ENCODE results near the gene MGAM2.
"Not testable (repeated sequence)": the region's sequence is repeated elsewhere in the genome, so short reads cannot be mapped to it uniquely, and the experiment has no call there.

MGAM2 gene

DNA sequence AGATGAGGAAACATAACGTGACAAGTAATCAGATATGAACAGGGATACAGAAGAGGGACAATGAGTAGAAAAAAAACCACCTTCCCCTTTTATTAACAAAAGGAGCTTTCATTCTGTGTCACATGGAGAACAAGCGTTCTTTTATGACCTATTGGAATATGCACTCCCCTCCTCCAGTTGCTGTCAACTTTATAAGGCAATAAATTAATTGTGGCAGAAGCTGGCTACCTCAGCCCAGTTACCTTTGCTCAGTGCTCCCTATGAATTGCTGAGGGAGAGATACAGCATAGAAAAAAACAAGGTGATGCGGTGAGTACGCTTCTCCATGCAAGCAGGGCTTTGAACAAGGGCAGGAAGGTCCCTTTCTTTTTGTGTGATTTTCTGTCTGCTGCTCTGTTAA, at the start of gene MGAM2:
Gene MGAM2, plus strand, starts transcription at position 220 of the 400 bp plus-strand sequence. CDS start 5,156 bp downstream, outside the sequence.
- no peak within 1 kb of the TSS for H3K4me3 ChIP-seq (ENCODE audit: low read depth, low read length)

GRCh38 chr7:142063551-142064442, 47.7 kb upstream of the MGAM2 start:
- no peak overlapping the region for H3K4me3 ChIP-seq (ENCODE audit: low read depth, low read length)

DNA sequence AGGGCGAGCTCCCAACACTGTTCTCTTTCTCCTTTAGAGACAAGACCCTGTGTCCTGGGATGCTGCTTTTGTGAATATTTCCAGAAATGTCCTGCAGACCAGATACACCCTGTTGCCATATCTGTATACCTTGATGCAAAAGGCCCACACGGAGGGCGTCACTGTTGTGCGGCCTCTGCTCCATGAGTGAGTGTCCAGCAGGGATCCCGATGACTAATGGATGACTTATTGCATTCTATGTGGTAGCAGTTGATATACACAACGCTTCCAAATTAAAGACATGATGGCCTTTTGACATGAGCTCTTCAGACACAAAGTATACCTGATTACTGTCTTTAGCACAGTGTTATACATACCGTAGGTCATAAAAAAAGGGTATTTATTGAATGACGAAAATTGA, 45.0 kb upstream of the MGAM2 start:
- H3K4me3 ChIP-seq (ENCODE audit: low read depth, low read length) = no peak overlapping the region

- H3K4me3 ChIP-seq (ENCODE audit: low read depth, low read length) = no peak overlapping the region
Observed at GRCh38 chr7:142077762-142078161, 33.8 kb upstream of the MGAM2 start.

- no peak overlapping the region for H3K4me3 ChIP-seq (ENCODE audit: low read depth, low read length)
Observed at GRCh38 chr7:142083605-142084004, 27.9 kb upstream of the MGAM2 start.

- H3K4me3 ChIP-seq (ENCODE audit: low read depth, low read length) = no peak overlapping the region
Observed at GRCh38 chr7:142085428-142085827, 26.1 kb upstream of the MGAM2 start.

DNA sequence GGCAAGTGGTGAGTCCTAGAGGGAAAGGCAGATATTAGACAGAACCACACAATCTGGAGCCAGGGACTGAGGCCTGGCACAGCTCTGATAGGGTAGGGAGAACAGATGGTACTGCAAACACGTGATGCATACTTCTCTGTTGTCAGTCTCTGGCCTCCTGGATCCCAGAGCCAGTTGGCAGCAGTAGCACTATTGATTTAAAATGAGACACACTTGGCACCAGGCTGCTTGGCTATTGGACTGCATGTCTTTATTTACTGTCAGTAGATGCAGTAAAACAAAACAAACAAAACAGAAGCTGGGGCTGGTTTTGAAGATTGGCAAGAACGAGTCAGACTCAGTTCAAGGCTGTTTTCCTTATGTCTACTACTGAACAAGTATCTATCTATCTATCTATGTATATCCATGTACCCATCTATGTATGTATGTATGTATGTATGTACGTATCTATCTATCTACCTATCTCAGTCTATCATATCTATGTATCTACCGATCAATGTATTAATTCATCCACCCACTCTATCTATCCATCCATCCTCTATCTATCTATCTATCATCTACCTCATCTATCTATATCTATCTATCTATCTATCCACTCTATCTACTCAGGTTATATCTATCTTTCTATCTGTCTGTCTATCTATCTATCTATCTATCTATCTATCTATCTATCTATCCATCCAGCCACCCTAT, 23.4 kb upstream of the MGAM2 start:
- H3K4me3 ChIP-seq (ENCODE audit: low read depth, low read length) = no peak overlapping the region

DNA sequence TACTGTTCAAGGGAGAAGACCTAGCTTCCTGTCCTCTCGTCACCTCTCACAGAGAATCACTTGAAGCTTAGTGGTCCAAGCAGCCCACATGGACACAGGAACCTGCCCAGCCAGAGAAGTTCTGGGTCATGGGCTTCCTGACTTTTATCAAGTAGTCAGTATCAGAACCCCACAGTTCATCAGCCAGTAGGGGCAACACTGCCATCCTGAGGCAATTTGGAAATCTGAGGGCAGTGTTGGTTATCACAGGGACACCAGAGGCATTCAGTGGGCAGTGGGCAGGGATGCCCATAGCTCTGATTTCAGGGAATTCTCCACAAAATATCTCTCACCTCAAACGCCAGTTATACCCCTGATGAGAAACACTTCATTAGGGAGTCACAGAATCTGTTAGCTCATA, 22.5 kb upstream of the MGAM2 start:
- H3K4me3 ChIP-seq (ENCODE audit: low read depth, low read length) = no peak overlapping the region

GRCh38 chr7:142091961-142092360, 19.6 kb upstream of the MGAM2 start:
- no peak overlapping the region for H3K4me3 ChIP-seq (ENCODE audit: low read depth, low read length)

DNA sequence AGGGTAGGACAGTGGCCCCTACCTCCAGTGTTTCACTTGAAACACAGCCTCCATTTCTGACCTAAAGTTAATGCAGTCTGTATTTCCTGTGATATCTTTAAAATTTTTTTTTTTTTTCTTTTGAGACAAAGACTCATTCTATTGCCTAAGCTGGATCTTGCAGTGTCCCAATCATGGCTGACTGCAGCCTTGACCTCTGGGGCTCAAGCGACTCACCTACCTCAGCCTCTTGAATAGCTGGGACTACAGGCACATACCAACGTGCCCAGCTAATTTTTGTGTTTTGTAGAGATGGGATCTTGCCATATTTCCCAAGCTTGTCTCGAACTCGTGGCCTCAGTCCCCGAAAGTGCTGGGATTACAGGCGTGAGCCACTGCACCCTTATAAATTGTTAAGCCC, 16.7 kb upstream of the MGAM2 start:
- H3K4me3 ChIP-seq (ENCODE audit: low read depth, low read length) = no peak overlapping the region

DNA sequence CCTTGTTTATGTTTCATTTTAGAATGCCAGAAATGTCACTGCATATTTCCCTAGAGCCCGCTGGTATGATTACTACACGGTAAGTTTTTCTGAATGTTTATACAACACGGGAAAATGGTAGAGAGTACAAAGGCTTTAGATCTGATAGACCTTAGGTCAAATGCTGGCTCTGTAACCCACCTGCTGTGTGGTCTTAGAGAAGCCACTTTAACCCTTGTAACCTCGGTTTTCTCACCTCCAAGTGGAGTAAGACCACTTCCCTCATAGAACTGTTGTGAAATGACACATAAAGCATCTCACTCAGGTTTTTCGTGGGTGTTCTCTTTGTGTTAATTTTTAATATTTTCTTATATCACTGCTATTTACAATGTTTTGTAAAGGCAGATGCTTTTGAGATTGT, 13.9 kb upstream of the MGAM2 start:
- no peak overlapping the region for H3K4me3 ChIP-seq (ENCODE audit: low read depth, low read length)

DNA sequence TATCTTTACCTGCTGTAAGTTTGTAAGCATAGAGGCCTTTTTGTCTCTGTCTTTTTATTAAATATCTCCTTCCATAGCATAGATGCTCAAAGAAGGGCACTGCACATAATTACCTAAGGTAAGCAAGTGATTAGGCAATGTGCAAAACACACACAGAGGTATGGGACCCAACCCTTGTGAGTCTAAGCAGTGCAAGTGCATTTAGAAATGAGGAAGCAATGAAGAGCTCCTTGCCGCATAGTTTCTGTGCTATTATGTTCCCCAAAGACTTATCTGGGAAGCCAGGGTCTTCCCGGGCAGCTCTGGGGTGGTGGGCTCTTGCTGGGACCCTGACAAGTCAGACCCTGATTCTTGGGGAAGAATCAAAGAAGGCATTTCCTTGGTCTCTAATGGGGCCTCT, 13.5 kb upstream of the MGAM2 start:
- no peak overlapping the region for H3K4me3 ChIP-seq (ENCODE audit: low read depth, low read length)

GRCh38 chr7:142099347-142099746, 12.2 kb upstream of the MGAM2 start:
- not testable (repeated sequence) for H3K4me3 ChIP-seq (ENCODE audit: low read depth, low read length)

DNA sequence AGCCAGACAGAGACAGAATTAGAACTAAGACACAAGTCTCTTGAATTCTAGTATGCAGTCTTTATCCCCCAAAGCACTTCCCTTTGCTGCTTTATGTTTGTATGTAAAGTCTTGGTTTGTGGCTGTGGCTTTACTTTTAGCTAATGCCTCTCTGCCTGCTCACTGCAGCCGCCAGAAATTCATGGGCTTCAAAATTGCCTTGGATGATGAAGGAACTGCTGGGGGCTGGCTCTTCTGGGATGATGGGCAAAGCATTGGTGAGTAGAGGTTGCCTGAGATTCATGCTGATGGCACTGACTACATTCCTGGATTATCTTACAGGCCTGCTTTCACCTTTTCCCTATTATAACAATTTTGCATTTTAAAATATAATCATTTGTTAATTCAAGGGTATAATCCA, 10.9 kb upstream of the MGAM2 start:
- no peak overlapping the region for H3K4me3 ChIP-seq (ENCODE audit: low read depth, low read length)

DNA sequence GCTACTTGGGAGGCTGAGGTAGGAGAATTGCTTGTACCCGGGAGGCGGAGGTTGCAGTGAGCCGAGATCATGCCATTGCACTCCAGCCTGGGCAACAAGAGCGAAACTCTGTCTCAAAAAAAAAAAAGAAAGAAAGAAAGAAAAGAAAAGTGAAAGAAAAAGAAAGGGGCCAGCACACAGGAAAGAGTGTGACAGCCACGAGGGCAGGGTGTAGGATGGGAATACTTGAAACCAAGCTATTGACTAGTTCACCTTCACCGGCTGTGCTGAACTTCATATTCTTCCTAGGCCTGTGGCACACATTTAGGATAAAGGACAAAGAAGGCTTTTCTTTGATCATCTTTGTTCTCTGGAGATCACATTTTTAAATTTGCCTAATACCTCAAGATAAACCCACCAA, 9.7 kb upstream of the MGAM2 start:
- not testable (repeated sequence) for H3K4me3 ChIP-seq (ENCODE audit: low read depth, low read length)

- no peak overlapping the region for H3K4me3 ChIP-seq (ENCODE audit: low read depth, low read length)
Observed at GRCh38 chr7:142104550-142105527, 6.7 kb upstream of the MGAM2 start.

- no peak overlapping the region for H3K4me3 ChIP-seq (ENCODE audit: low read depth, low read length)
Observed at GRCh38 chr7:142108728-142109505, 2.6 kb upstream of the MGAM2 start.

GRCh38 chr7:142110098-142110497, 1.4 kb upstream of the MGAM2 start:
- H3K4me3 ChIP-seq (ENCODE audit: low read depth, low read length) = no peak overlapping the region

DNA sequence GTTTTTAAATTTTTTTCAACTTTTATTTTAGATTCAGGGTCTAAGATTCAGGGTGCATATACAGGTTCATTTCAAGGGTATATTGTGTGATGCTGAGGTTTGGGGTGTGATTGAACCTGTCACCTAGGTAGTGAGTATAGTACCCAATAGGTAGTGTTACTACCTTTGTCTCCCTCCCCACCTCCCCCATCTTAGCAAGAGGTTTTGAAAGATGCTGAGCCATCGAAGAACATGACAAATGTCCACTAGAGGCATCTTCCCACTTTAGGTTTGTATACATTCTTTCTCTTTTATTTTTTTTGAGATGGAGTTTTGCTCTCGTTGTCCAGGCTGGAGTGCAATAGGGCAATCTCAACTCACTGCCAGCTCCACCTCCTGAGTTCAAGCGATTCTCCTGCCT, 880 bp upstream of the MGAM2 start:
- no peak overlapping the region for H3K4me3 ChIP-seq (ENCODE audit: low read depth, low read length)

- no peak overlapping the region for H3K4me3 ChIP-seq (ENCODE audit: low read depth, low read length)
Observed at GRCh38 chr7:142112086-142112485, 568 bp downstream of the MGAM2 start.
